Activated CD8-positive, alpha-beta T cell treated with anti-CD3 and anti-CD28 coated beads, Interleukin-2, amount 10 ng/mL, durations not matched to agents 7 days and 5 days (primary cell): ENCODE data around the gene RSBN1. TPM values are rescaled to one million over a fixed set of nuclear protein-coding genes. Genes with fewer than 3 reads are reported as not detected.
"Not testable (repeated sequence)": the region's sequence is repeated elsewhere in the genome, so short reads cannot be mapped to it uniquely, and the experiment has no call there.

Experiments
- ATAC-seq: fragments of 150-1000 bp; cut with Tn5 transposase; one replicate; pipeline ENCODE4 v1.10.0; 2021; ENCODE audit warnings: moderate library complexity
- CTCF ChIA-PET: fragments of 350-600 bp; sonication (Branson Sonifier 250); formaldehyde crosslinking; loops from one replicate; lab custom pipeline; 2021; ENCODE audit warnings: antibody characterized with exemption; lab: Charles Lee
- POLR2A ChIA-PET: fragments of 350-600 bp; sonication (Branson Sonifier 250); formaldehyde crosslinking; loops from one replicate; lab custom pipeline; 2021; ENCODE audit warnings: antibody characterized with exemption; lab: Charles Lee
- DNase-seq: peaks from one replicate; pipeline ENCODE4 v3.0.0-alpha.2; 2020
- H3K27ac Mint-ChIP-seq: one replicate; pipeline ENCODE4 v1.8.0; 2021; ENCODE audit warnings: mild to moderate bottlenecking, mixed read lengths
- H3K27me3 Mint-ChIP-seq: one replicate; pipeline ENCODE4 v1.8.0; 2021; ENCODE audit warnings: low read depth, mixed read lengths
- H3K36me3 Mint-ChIP-seq: one replicate; pipeline ENCODE4 v1.8.0; 2021; ENCODE audit warnings: low read depth, mixed read lengths
- H3K4me1 Mint-ChIP-seq: one replicate; pipeline ENCODE4 v1.8.0; 2021; ENCODE audit warnings: low read depth, mixed read lengths
- H3K4me3 Mint-ChIP-seq: one replicate; pipeline ENCODE4 v1.8.0; 2021; ENCODE audit warnings: mild to moderate bottlenecking, mixed read lengths
- H3K9me3 Mint-ChIP-seq: one replicate; pipeline ENCODE4 v1.8.0; 2022; ENCODE audit warnings: mixed read lengths; ENCODE audit not compliant: insufficient read depth
- total RNA-seq, 2 experiments: library from RNA; stranded (reverse); gene quantifications; one replicate each; pipeline ENCODE4 v1.2.3, GENCODE V29; 2021

The RSBN1 gene
- total RNA-seq, 2 experiments from 2014 or later: 27.3 to 29.9 TPM

- Mint-ChIP-seq H3K27ac (peak overlapping the region; percentile 15), H3K36me3 (peaks cover 41% of the 10 kb centered on the region), H3K4me3 (no peak overlapping the region), H3K27me3 (no peaks in the 10 kb centered on the region), H3K9me3 (no peaks in the 10 kb centered on the region), H3K4me1 (peaks cover 12% of the 10 kb centered on the region)
- ChIA-PET CTCF (interaction anchor here (1.0 kb wide), 1 partner anchor 20 kb away, joined by 3 read pairs; no protein-coding TSS in a partner anchor), POLR2A (interaction anchor here (0.5 to 0.7 kb wide), 2 partner anchors 24 to 243 kb away, joined by 3 to 4 read pairs; no protein-coding TSS in a partner anchor)
- ATAC-seq (no peak), DNase-seq (no peak)
Measured at GRCh38 chr1:113734357-113735055, 77.8 kb downstream of the RSBN1 start.

DNA sequence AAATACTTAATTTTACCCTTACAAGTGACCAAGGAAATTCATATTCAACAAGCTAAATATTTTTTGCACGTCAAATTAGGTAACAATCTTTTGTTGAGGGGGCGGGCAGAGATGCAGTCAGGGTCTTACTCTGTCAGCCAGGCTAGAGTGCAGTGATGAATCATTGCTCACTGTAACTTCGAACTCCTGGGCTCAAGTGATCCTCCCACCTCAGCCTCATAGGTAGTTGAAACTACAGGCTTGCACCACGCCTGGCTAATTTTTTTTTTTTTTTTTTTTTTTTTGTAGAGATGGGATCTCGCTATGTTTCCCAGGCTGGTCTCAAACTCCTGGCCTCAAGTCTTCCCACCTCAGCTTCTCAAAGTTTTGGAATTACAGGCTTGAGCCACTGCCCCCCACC, 79.5 kb downstream of the RSBN1 start:
- POLR2A ChIA-PET: no interaction called here
- Mint-ChIP-seq H3K4me1 (peaks cover 12% of the 10 kb centered on the region), H3K9me3 (no peaks in the 10 kb centered on the region), H3K4me3 (no peak overlapping the region), H3K27me3 (no peaks in the 10 kb centered on the region), H3K27ac (no peak overlapping the region), H3K36me3 (peaks cover 48% of the 10 kb centered on the region)
- CTCF ChIA-PET: no interaction called here
- no peak for ATAC-seq
- DNase-seq: no peak

- DNase-seq: no peak
- Mint-ChIP-seq H3K4me3 (no peak overlapping the region), H3K9me3 (peaks cover 14% of the 10 kb centered on the region), H3K27ac (no peak overlapping the region), H3K27me3 (no peaks in the 10 kb centered on the region), H3K4me1 (no peaks in the 10 kb centered on the region), H3K36me3 (peaks cover 71% of the 10 kb centered on the region)
- ATAC-seq: no peak
- POLR2A ChIA-PET: interaction anchor here (0.6 kb wide), 1 partner anchor 791 kb away, joined by 3 read pairs; no protein-coding TSS in a partner anchor
- CTCF ChIA-PET: interaction anchor here (0.7 kb wide), 1 partner anchor 1866 kb away, joined by 3 read pairs; no protein-coding TSS in a partner anchor
Measured at GRCh38 chr1:113721010-113721409, 91.3 kb downstream of the RSBN1 start.

GRCh38 chr1:113718621-113719020, 93.7 kb downstream of the RSBN1 start:
- DNase-seq, H3K4me1 Mint-ChIP-seq, CTCF ChIA-PET, H3K4me3 Mint-ChIP-seq, H3K27ac Mint-ChIP-seq, POLR2A ChIA-PET, H3K27me3 Mint-ChIP-seq, ATAC-seq: not testable (repeated sequence)
- peaks cover 73% of the 10 kb centered on the region for H3K36me3 Mint-ChIP-seq
- peaks cover 14% of the 10 kb centered on the region for H3K9me3 Mint-ChIP-seq

DNA sequence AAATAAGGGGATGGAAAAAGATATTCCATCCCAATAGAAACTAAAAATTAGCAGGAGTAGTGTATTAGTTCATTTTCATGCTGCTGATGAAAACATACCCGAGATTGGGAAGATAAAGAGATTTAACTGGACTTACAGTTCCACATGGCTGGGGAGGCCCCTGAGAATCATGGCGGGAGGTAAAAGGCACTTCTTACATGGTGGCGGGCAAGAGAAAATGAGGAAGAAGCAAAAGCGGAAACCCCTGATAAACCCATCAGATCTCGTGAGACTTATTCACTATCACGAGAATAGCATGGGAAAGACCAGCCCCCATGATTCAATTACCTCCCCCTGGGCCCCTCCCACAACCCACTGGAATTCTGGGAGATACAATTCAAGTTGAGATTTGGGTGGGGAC, 94.8 kb downstream of the RSBN1 start:
- POLR2A ChIA-PET, ATAC-seq, H3K4me3 Mint-ChIP-seq, H3K4me1 Mint-ChIP-seq, DNase-seq, CTCF ChIA-PET, H3K27me3 Mint-ChIP-seq, H3K27ac Mint-ChIP-seq: not testable (repeated sequence)
- peaks cover 14% of the 10 kb centered on the region for H3K9me3 Mint-ChIP-seq
- peaks cover 69% of the 10 kb centered on the region for H3K36me3 Mint-ChIP-seq

- Mint-ChIP-seq H3K4me1 (peaks cover 3% of the 10 kb centered on the region), H3K4me3 (no peak overlapping the region), H3K27me3 (no peaks in the 10 kb centered on the region), H3K36me3 (peaks cover 63% of the 10 kb centered on the region), H3K27ac (no peak overlapping the region), H3K9me3 (peaks cover 14% of the 10 kb centered on the region)
- ATAC-seq: no peak
- POLR2A ChIA-PET: no interaction called here
- CTCF ChIA-PET: interaction anchor here (1.2 kb wide), 1 partner anchor 20 kb away, joined by 3 read pairs; no protein-coding TSS in a partner anchor
- DNase-seq: no peak
Measured at GRCh38 chr1:113714606-113715269, 97.5 kb downstream of the RSBN1 start.

Other genes with a start within 250 kb of the RSBN1 start
- 10 to 100 TPM; 24.8 to 25.2 TPM for gene PHTF1, start 53.0 kb downstream of the RSBN1 start, total RNA-seq
- gene PTPN22, start 59.2 kb upstream of the RSBN1 start, total RNA-seq: 10 to 100 TPM; 74.8 to 78.9 TPM
- gene BCL2L15, start 75.1 kb upstream of the RSBN1 start, total RNA-seq: 1 to 10 TPM; 1.0 to 1.1 TPM
- gene AP4B1, start 92.3 kb upstream of the RSBN1 start, total RNA-seq: 10 to 100 TPM; 42.9 to 44.9 TPM
- gene DCLRE1B, start 92.8 kb upstream of the RSBN1 start, total RNA-seq: 10 to 100 TPM; 19.6 to 19.7 TPM
- 10 to 100 TPM; 89.3 to 92.7 TPM for gene HIPK1, start 116.8 kb upstream of the RSBN1 start, total RNA-seq
- gene OLFML3, start 167.0 kb upstream of the RSBN1 start, total RNA-seq: under 1 TPM; 0.42 to 0.78 TPM